Measurements from ENCODE around the gene CXCR4.

Gene CXCR4

GRCh38 chr2:136119717-136120675, 2.0 kb upstream of the CXCR4 start:
- no peak for TF ChIP-seq CTCF (IDR thresholded peaks at IDR 0.05; ENCODE audit: low read length, missing control alignments)
- H3K4me3 ChIP-seq (replicated peaks; ENCODE audit: low read depth, low read length): no peak overlapping the region
- no peak for DNase-seq (ENCODE audit: low read depth)

- H3K4me3 ChIP-seq (replicated peaks; ENCODE audit: low read depth, low read length): peak overlapping the region; percentile 19
- DNase-seq (ENCODE audit: low read depth): no peak
- TF ChIP-seq CTCF (IDR thresholded peaks at IDR 0.05; ENCODE audit: low read length, missing control alignments): no peak
These were observed 1.1 kb upstream of the CXCR4 start for GRCh38 chr2:136118819-136119716.

GRCh38 chr2:136117391-136117841, 533 bp downstream of the CXCR4 start:
- TF ChIP-seq CTCF (IDR thresholded peaks at IDR 0.05; ENCODE audit: low read length, missing control alignments): no peak
- H3K4me3 ChIP-seq (replicated peaks; ENCODE audit: low read depth, low read length): peak overlapping the region; percentile 46
- DNase-seq (ENCODE audit: low read depth): peak; percentile 33

- DNase-seq (ENCODE audit: low read depth): no peak
- no peak for TF ChIP-seq CTCF (IDR thresholded peaks at IDR 0.05; ENCODE audit: low read length, missing control alignments)
- peak overlapping the region; percentile 46 for H3K4me3 ChIP-seq (replicated peaks; ENCODE audit: low read depth, low read length)
These were observed 1.0 kb downstream of the CXCR4 start for GRCh38 chr2:136116813-136117390.

GRCh38 chr2:136116151-136116812, 1.7 kb downstream of the CXCR4 start:
- H3K4me3 ChIP-seq (replicated peaks; ENCODE audit: low read depth, low read length): peak overlapping the region; percentile 46
- peak; percentile 21 for DNase-seq (ENCODE audit: low read depth)
- TF ChIP-seq CTCF (IDR thresholded peaks at IDR 0.05; ENCODE audit: low read length, missing control alignments): no peak

- no peak for DNase-seq (ENCODE audit: low read depth)
- TF ChIP-seq CTCF (IDR thresholded peaks at IDR 0.05; ENCODE audit: low read length, missing control alignments): no peak
- H3K4me3 ChIP-seq (replicated peaks; ENCODE audit: low read depth, low read length): no peak overlapping the region
These were observed 2.7 kb downstream of the CXCR4 start for GRCh38 chr2:136115183-136115761.
